SH-SY5Y (cell line): Measurements from ENCODE around the gene GCNT1.

ENCODE experiments used
- GATA2 ChIP-seq: IDR thresholded peaks from 2 replicates; pipeline ENCODE4 v1.6.1; 2011; ENCODE audit warnings: mild to moderate bottlenecking, low read depth, low read length
- GATA3 ChIP-seq: IDR thresholded peaks from 2 replicates; pipeline ENCODE4 v1.6.1; 2011; ENCODE audit warnings: low read depth, mild to moderate bottlenecking, low read length, moderate library complexity

DNA sequence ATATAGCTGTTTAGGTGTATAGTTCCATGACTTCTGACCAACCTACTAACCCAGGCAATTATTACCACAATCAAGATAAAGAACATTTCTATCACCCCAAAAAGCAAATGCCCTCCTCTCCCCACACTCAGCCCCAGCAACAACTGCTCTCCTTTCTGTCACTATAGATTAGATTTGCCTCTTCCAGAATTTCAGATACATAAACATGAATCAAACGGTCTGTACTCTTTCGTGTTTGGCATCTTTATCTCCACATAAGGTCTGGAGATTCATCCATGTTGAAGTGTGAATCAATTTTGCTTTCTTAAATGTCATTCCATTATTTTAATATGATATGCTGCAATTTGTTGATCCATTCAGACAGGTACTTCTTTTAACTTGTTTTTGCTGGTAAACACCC, 10.5 kb upstream of the GCNT1 start:
- TF ChIP-seq GATA3: no peak
- TF ChIP-seq GATA2: no peak
